ENCODE measurements around the gene COL1A2. TPM values are rescaled to one million over a fixed set of nuclear protein-coding genes. Genes with fewer than 3 reads are reported as not detected.

COL1A2 gene
- total RNA-seq, 1 donor from 2014 or later: 2,734 TPM

DNA sequence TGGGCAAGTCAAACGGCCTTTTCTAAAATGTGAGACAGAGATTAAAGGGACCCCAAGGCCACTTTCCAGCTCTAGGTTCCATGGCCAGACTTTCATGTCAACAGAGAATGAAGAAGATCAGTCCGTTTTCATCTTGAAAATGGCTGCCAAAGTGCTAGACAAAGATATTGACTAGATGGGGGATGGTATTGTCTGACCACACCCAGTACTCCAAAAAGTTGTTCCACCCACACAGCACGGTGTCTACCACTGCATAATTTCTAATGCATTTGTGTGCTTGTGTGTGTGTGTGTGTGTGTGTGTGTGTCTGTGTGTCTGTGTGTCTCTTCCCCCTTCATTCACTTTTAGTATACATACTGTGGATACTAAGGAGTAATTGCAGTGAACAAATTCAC lies 1.3 kb downstream of the COL1A2 start:
- Mint-ChIP-seq H3K36me3 (peaks cover 9% of the 10 kb centered on the region), H3K4me1 (peaks cover 52% of the 10 kb centered on the region), H3K9me3 (no peaks in the 10 kb centered on the region)

DNA sequence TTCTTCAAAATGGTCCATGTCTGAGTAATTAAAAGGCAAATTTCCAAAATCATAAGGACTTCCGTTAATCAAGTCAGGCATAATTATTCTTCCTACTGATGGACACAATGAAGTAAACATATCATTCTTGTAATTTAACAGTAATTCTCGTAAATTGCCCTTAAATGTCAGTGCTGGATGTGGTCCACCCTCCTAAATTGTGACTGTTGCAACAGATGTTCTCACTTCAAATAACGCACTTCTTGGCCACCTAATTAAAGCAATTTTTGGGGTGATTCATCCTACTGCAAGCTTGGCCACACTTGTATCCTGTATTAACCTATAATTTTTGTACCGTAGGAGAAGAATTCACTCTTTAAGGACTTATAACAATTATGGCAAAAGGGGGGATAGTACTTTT lies 1.9 kb downstream of the COL1A2 start:
- no peak for DNase-seq (ENCODE audit: low spot score in 2 of 2, unreplicated experiment in 2 of 2)
- H3K27ac Mint-ChIP-seq: peak overlapping the region; percentile 97
- TF ChIP-seq CTCF (IDR thresholded peaks at IDR 0.05; ENCODE audit: unreplicated experiment): no peak
- peaks cover 10% of the 10 kb centered on the region for H3K36me3 Mint-ChIP-seq
- H3K4me3 Mint-ChIP-seq: peak overlapping the region; percentile 89
- no peaks in the 10 kb centered on the region for H3K9me3 Mint-ChIP-seq
- H3K27me3 Mint-ChIP-seq (ENCODE audit: low read depth): no peaks in the 10 kb centered on the region
- peaks cover 48% of the 10 kb centered on the region for H3K4me1 Mint-ChIP-seq

More for the DNA sequence above, 1.3 kb downstream of the COL1A2 start:
- peak overlapping the region; percentile 89 for H3K4me3 Mint-ChIP-seq
- TF ChIP-seq CTCF (IDR thresholded peaks at IDR 0.05; ENCODE audit: unreplicated experiment): no peak
- peak overlapping the region; percentile 97 for H3K27ac Mint-ChIP-seq
- H3K27me3 Mint-ChIP-seq (ENCODE audit: low read depth): no peaks in the 10 kb centered on the region
- no peak for DNase-seq (ENCODE audit: low spot score in 2 of 2, unreplicated experiment in 2 of 2)

- H3K4me1 Mint-ChIP-seq: peaks cover 39% of the 10 kb centered on the region
- peaks cover 18% of the 10 kb centered on the region for H3K36me3 Mint-ChIP-seq
- peak overlapping the region; percentile 9 for H3K27ac Mint-ChIP-seq
Observed at GRCh38 chr7:94397722-94398121, 3.0 kb downstream of the COL1A2 start.

DNA sequence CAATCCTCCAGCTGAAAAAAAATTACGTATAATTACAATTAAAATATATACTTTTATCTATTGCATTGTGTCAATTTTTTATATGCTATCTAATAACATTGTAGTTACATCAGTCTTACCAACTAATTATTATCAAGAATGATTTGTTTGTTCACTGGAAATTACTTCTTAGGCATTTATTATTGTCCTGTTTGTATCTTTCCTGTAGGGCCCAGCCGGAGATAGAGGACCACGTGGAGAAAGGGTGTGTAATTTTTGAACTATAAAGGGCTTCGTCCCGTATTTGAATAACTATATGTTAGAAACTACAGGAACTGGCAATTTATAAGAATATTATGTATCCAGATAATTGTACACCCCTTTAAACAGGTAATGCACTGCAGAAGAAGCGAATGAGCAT lies 4.1 kb downstream of the COL1A2 start:
- H3K36me3 Mint-ChIP-seq: peaks cover 25% of the 10 kb centered on the region
- H3K4me1 Mint-ChIP-seq: peaks cover 32% of the 10 kb centered on the region
- H3K27ac Mint-ChIP-seq: peak overlapping the region; percentile 61
- H3K4me3 Mint-ChIP-seq: peak overlapping the region; percentile 63
- H3K27me3 Mint-ChIP-seq (ENCODE audit: low read depth): no peaks in the 10 kb centered on the region
- DNase-seq (ENCODE audit: low spot score in 2 of 2, unreplicated experiment in 2 of 2): no peak
- H3K9me3 Mint-ChIP-seq: no peaks in the 10 kb centered on the region
- no peak for TF ChIP-seq CTCF (IDR thresholded peaks at IDR 0.05; ENCODE audit: unreplicated experiment)

More at GRCh38 chr7:94397722-94398121, 3.0 kb downstream of the COL1A2 start:
- no peak for DNase-seq (ENCODE audit: low spot score in 2 of 2, unreplicated experiment in 2 of 2)
- Mint-ChIP-seq H3K9me3 (no peaks in the 10 kb centered on the region), H3K4me3 (peak overlapping the region; percentile 89), H3K27me3 (ENCODE audit: low read depth) (no peaks in the 10 kb centered on the region)
- TF ChIP-seq CTCF (IDR thresholded peaks at IDR 0.05; ENCODE audit: unreplicated experiment): no peak

- peaks cover 31% of the 10 kb centered on the region for H3K4me1 Mint-ChIP-seq
Observed at GRCh38 chr7:94400022-94400421, 5.3 kb downstream of the COL1A2 start.

More at GRCh38 chr7:94400022-94400421, 5.3 kb downstream of the COL1A2 start:
- peak overlapping the region; percentile 63 for H3K4me3 Mint-ChIP-seq
- no peak for TF ChIP-seq CTCF (IDR thresholded peaks at IDR 0.05; ENCODE audit: unreplicated experiment)
- H3K9me3 Mint-ChIP-seq: no peaks in the 10 kb centered on the region
- peak overlapping the region; percentile 87 for H3K27ac Mint-ChIP-seq
- peaks cover 32% of the 10 kb centered on the region for H3K36me3 Mint-ChIP-seq
- H3K27me3 Mint-ChIP-seq (ENCODE audit: low read depth): no peaks in the 10 kb centered on the region
- no peak for DNase-seq (ENCODE audit: low spot score in 2 of 2, unreplicated experiment in 2 of 2)
